SU-DHL-6 (cell line): ENCODE measurements around the gene CCR7.

ENCODE experiments used
- H2AFZ ChIP-seq: fragments of 200-600 bp; sonication (generic); 2 replicates; pipeline ENCODE4 v1.6.1; 2014; ENCODE audit warnings: low read depth, mild to moderate bottlenecking, moderate library complexity, mixed read lengths, antibody characterized with exemption, low read length; ENCODE audit not compliant: severe bottlenecking
- H3F3A ChIP-seq: fragments of 200-600 bp; shearing (Covaris generic); 2 replicates; pipeline ENCODE4 v1.6.0; 2016; ENCODE audit warnings: antibody characterized with exemption, mild to moderate bottlenecking; ENCODE audit not compliant: insufficient read depth
- H3K27ac ChIP-seq: fragments of 200-600 bp; sonication (generic); 2 replicates; pipeline ENCODE4 v1.5.1; 2016; ENCODE audit warnings: low read depth, mild to moderate bottlenecking, low read length, moderate library complexity, mixed read lengths
- H3K27me3 ChIP-seq: fragments of 200-600 bp; sonication (generic), shearing (Covaris generic); 2 replicates; pipeline ENCODE4 v1.6.0; 2014; ENCODE audit warnings: mild to moderate bottlenecking, low read length
- H3K36me3 ChIP-seq: fragments of 200-600 bp; sonication (generic); 2 replicates; pipeline ENCODE4 v1.6.1; 2014; ENCODE audit warnings: mild to moderate bottlenecking, low read length, mixed read lengths
- H3K4me2 ChIP-seq: fragments of 300-600, 200-600 bp; shearing (Covaris generic), sonication (generic); 2 replicates; pipeline ENCODE4 v1.6.0; 2014; ENCODE audit warnings: low read length, low read depth, mild to moderate bottlenecking; ENCODE audit not compliant: poor library complexity, severe bottlenecking
- H3K4me3 ChIP-seq: fragments of 200-600 bp; sonication (generic); 2 replicates; pipeline ENCODE4 v1.5.1; 2014; ENCODE audit warnings: antibody characterized with exemption, low read length, mild to moderate bottlenecking, mixed read lengths; ENCODE audit not compliant: insufficient read depth, poor library complexity, severe bottlenecking
- H3K79me2 ChIP-seq: fragments of 200-600 bp; sonication (generic); 2 replicates; pipeline ENCODE4 v1.6.1; 2014; ENCODE audit warnings: mild to moderate bottlenecking, low read length, moderate library complexity; ENCODE audit not compliant: insufficient read depth
- H3K9ac ChIP-seq: fragments of 200-600 bp; sonication (generic); 2 replicates; pipeline ENCODE4 v1.7.0; 2014; ENCODE audit warnings: mild to moderate bottlenecking, low read length
- H3K9me2 ChIP-seq: fragments of 200-600 bp; sonication (generic); replicated peaks from 2 replicates; pipeline ENCODE4 v1.6.1; 2014; ENCODE audit warnings: low read length; ENCODE audit not compliant: insufficient read depth
- H3K9me3 ChIP-seq: fragments of 200-600 bp; sonication (generic); 2 replicates; pipeline ENCODE4 v1.6.1; 2014; ENCODE audit warnings: low read length, mixed read lengths; ENCODE audit not compliant: insufficient read depth
- H4K20me1 ChIP-seq: fragments of 200-600 bp; sonication (generic); 2 replicates; pipeline ENCODE4 v1.6.1; 2014; ENCODE audit warnings: low read depth, mild to moderate bottlenecking, antibody characterized with exemption, low read length, moderate library complexity, mixed read lengths
- EZH2phosphoT487 ChIP-seq: fragments of 200-600 bp; sonication (generic), shearing (Covaris generic); conservative IDR thresholded peaks from 2 replicates; pipeline ENCODE4 v1.6.1; 2018; ENCODE audit warnings: mild to moderate bottlenecking, antibody characterized with exemption, low read length, moderate library complexity, mixed read lengths
- TF ChIP-seq, protein P1 (sequence below): fragments of 200-600 bp; sonication (generic); IDR thresholded peaks from one replicate; pipeline ENCODE4 v1.5.1; 2017; ENCODE audit warnings: antibody characterized with exemption, mild to moderate bottlenecking, low read length, moderate library complexity; ENCODE audit not compliant: insufficient read depth, poor library complexity, severe bottlenecking

The CCR7 gene

DNA sequence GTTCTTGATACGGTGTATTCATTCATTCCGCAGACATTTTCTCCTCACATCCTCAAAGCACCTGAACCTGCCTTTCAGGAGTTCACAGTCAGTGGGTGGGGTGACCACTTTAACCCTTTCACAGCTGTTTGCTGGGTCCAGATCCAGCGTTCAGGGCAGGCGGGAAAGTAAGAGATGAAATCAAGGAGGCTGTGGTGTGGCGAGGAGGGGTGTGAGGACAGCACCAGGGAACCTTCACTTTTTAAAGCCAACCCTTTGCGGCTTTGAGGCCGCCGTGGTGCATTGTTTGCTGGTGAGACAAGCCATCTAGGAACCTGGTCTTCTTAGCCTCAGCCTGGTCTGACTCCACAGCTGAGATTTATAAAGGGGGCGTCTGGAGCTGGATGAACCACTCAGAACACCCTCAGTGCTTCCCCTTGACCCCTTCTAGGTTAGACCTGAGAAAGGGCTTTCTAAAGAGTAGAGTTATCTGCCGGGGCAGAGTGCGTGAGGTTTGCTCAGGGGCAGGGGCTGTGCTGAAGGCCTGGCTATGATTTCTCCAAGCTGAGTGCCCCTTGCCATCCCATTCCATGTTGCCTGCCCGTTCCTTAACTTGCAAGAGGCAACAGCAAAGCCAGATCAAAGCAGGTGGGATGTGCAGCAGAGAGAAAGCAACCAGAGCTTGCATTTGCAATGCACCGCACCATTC lies 933 bp downstream of the CCR7 start:
- H3K36me3 ChIP-seq: no peaks in the 10 kb centered on the region
- no peak for TF ChIP-seq EZH2phosphoT487
- TF ChIP-seq, protein P1, sequence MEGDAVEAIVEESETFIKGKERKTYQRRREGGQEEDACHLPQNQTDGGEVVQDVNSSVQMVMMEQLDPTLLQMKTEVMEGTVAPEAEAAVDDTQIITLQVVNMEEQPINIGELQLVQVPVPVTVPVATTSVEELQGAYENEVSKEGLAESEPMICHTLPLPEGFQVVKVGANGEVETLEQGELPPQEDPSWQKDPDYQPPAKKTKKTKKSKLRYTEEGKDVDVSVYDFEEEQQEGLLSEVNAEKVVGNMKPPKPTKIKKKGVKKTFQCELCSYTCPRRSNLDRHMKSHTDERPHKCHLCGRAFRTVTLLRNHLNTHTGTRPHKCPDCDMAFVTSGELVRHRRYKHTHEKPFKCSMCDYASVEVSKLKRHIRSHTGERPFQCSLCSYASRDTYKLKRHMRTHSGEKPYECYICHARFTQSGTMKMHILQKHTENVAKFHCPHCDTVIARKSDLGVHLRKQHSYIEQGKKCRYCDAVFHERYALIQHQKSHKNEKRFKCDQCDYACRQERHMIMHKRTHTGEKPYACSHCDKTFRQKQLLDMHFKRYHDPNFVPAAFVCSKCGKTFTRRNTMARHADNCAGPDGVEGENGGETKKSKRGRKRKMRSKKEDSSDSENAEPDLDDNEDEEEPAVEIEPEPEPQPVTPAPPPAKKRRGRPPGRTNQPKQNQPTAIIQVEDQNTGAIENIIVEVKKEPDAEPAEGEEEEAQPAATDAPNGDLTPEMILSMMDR: no peak
- no peaks in the 10 kb centered on the region; the same call in 1 of the 2 replicates for H3K9me3 ChIP-seq
- H3K9ac ChIP-seq: no peak overlapping the region
- no peak overlapping the region for H3K4me2 ChIP-seq
- H3K9me2 ChIP-seq: no peaks in the 10 kb centered on the region
- H2AFZ ChIP-seq: no peak overlapping the region
- no peak overlapping the region for H3K4me3 ChIP-seq
- H3F3A ChIP-seq: peaks cover 4% of the 10 kb centered on the region; the same call in 1 of the 2 replicates
- no peaks in the 10 kb centered on the region for H3K79me2 ChIP-seq
- H4K20me1 ChIP-seq: no peaks in the 10 kb centered on the region
- H3K27me3 ChIP-seq: no peaks in the 10 kb centered on the region
- H3K27ac ChIP-seq: no peak overlapping the region

DNA sequence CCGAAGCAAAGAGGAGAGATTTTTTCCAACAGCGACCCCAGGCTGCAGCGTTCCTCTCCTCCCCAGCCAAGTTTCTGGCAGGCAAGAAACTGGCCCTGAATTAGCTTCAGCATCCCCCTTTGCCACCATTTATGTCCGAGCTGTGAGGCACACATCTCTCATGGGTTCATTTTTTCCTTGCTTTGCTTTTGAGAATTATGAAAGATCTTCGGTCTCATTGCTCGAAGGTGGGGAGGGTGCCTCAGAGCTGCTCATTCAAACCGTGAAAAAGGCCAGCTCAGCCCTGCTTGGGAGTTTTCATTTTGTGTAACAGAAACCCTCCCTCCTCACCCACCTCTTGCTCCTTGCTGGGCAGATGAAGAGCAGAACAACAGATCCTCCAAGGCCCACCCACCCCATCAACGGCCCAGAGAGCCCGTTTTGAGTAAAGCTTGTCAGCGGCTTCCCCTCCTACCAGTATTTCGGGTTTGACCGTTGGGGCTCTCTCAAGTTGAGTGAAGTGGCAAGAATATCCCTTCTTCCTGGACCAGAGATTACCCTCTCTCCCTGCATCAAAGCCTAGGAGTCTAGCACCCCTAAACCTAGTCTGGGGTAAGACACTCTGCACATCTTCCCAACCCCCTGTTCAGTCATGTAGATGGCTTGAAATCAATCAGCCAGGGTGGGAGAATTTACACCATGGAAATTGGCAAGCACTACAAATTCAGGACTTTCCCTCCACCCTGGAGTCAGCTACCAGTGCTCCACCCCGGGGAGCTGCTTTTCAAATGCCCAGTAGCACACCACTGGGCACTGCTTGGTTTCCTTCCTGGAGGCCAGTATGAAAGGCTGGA lies 1.8 kb downstream of the CCR7 start:
- Histone ChIP-seq H3K36me3 (no peaks in the 10 kb centered on the region), H3K27ac (no peak overlapping the region), H4K20me1 (no peaks in the 10 kb centered on the region), H3K9ac (no peak overlapping the region), H3K79me2 (no peaks in the 10 kb centered on the region), H2AFZ (no peak overlapping the region), H3K27me3 (no peaks in the 10 kb centered on the region), H3K9me2 (no peaks in the 10 kb centered on the region), H3F3A (peaks cover 4% of the 10 kb centered on the region; the same call in 1 of the 2 replicates), H3K4me2 (no peak overlapping the region), H3K9me3 (no peaks in the 10 kb centered on the region; the same call in 1 of the 2 replicates), H3K4me3 (no peak overlapping the region)
- no peak for TF ChIP-seq EZH2phosphoT487
- TF ChIP-seq, protein P1: no peak

DNA sequence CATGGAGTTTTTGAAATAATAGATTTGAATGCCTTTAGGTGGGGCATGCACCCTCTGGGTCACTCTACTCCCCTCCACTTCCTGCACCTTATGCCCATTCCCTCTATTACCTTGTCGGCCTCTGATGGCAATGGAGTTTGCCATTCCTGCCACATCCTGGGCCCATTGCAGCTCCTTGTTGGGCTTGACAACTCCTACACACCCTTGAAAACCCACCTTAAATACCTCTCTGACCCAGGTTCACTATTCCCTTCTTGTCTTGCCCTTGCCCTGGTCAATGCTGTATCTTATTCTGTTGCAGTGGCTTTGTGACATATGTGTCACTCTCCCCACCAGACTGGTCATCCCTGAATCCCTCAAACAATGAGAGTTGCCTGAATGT lies 2.4 kb downstream of the CCR7 start:
- Histone ChIP-seq H3K9me3 (no peaks in the 10 kb centered on the region; the same call in 1 of the 2 replicates), H4K20me1 (no peaks in the 10 kb centered on the region), H2AFZ (no peak overlapping the region), H3K9ac (no peak overlapping the region), H3K9me2 (no peaks in the 10 kb centered on the region), H3K79me2 (no peaks in the 10 kb centered on the region), H3K4me2 (no peak overlapping the region), H3K4me3 (no peak overlapping the region), H3K27ac (no peak overlapping the region), H3K27me3 (no peaks in the 10 kb centered on the region), H3F3A (peaks cover 4% of the 10 kb centered on the region; the same call in 1 of the 2 replicates), H3K36me3 (no peaks in the 10 kb centered on the region)
- TF ChIP-seq, protein P1: no peak
- TF ChIP-seq EZH2phosphoT487: no peak
